ENCODE results near the gene CARNS1.
A peak's percentile ranks its signal among the peaks of the same experiment; 100 is the strongest.

CARNS1 gene

GRCh38 chr11:67372993-67373647 is 42.4 kb upstream of the CARNS1 start, which contains the start of gene CLCF1:
Gene CLCF1 (minus strand): TSS chr11:67373598. CDS start chr11:67373539, 59 bp downstream.
- peak within 1 kb of the TSS; percentile 90 for H3K27ac Mint-ChIP-seq
- peak; percentile 56 for ATAC-seq
- peak within 1 kb of the TSS; percentile 87 for H3K4me3 Mint-ChIP-seq
- H3K4me1 Mint-ChIP-seq = peaks cover 57% of the 10 kb centered on the region
- no peaks in the 10 kb centered on the region for H3K27me3 Mint-ChIP-seq
- H3K9me3 Mint-ChIP-seq = no peaks in the 10 kb centered on the region
- peaks cover 6% of the 10 kb centered on the region for H3K36me3 Mint-ChIP-seq

- Mint-ChIP-seq H3K27me3 (no peaks in the 10 kb centered on the region), H3K36me3 (no peaks in the 10 kb centered on the region), H3K4me3 (peak overlapping the region; percentile 87), H3K4me1 (peaks cover 54% of the 10 kb centered on the region), H3K27ac (peak overlapping the region; percentile 90), H3K9me3 (no peaks in the 10 kb centered on the region)
- ATAC-seq = peak; percentile 82
These were observed 41.6 kb upstream of the CARNS1 start for GRCh38 chr11:67373648-67374570.

GRCh38 chr11:67374571-67375281 is 40.8 kb upstream of the CARNS1 start:
- H3K27me3 Mint-ChIP-seq = no peaks in the 10 kb centered on the region
- no peaks in the 10 kb centered on the region for H3K9me3 Mint-ChIP-seq
- no peaks in the 10 kb centered on the region for H3K36me3 Mint-ChIP-seq
- H3K4me1 Mint-ChIP-seq = peaks cover 54% of the 10 kb centered on the region
- H3K4me3 Mint-ChIP-seq = no peak overlapping the region
- no peak for ATAC-seq
- peak overlapping the region; percentile 90 for H3K27ac Mint-ChIP-seq

GRCh38 chr11:67375320-67376055 is 40.0 kb upstream of the CARNS1 start:
- Mint-ChIP-seq H3K9me3 (no peaks in the 10 kb centered on the region), H3K27ac (peak overlapping the region; percentile 52), H3K4me3 (no peak overlapping the region), H3K4me1 (peaks cover 50% of the 10 kb centered on the region), H3K27me3 (no peaks in the 10 kb centered on the region), H3K36me3 (no peaks in the 10 kb centered on the region)
- ATAC-seq = no peak

- Mint-ChIP-seq H3K4me3 (no peak overlapping the region), H3K27ac (peak overlapping the region; percentile 52), H3K27me3 (no peaks in the 10 kb centered on the region), H3K4me1 (peaks cover 50% of the 10 kb centered on the region), H3K9me3 (no peaks in the 10 kb centered on the region), H3K36me3 (no peaks in the 10 kb centered on the region)
- no peak for ATAC-seq
These were observed 39.2 kb upstream of the CARNS1 start for GRCh38 chr11:67376063-67376820.

GRCh38 chr11:67376873-67377808 is 38.3 kb upstream of the CARNS1 start:
- H3K4me1 Mint-ChIP-seq = peaks cover 47% of the 10 kb centered on the region
- no peaks in the 10 kb centered on the region for H3K9me3 Mint-ChIP-seq
- H3K27me3 Mint-ChIP-seq = no peaks in the 10 kb centered on the region
- H3K36me3 Mint-ChIP-seq = no peaks in the 10 kb centered on the region
- H3K27ac Mint-ChIP-seq = peak overlapping the region; percentile 52
- ATAC-seq = no peak
- H3K4me3 Mint-ChIP-seq = no peak overlapping the region

GRCh38 chr11:67378544-67378943 is 36.9 kb upstream of the CARNS1 start:
- Mint-ChIP-seq H3K4me3 (no peak overlapping the region), H3K4me1 (peaks cover 53% of the 10 kb centered on the region), H3K27ac (peak overlapping the region; percentile 91), H3K9me3 (no peaks in the 10 kb centered on the region), H3K27me3 (no peaks in the 10 kb centered on the region), H3K36me3 (no peaks in the 10 kb centered on the region)
- no peak for ATAC-seq

- Mint-ChIP-seq H3K27ac (peak overlapping the region; percentile 91), H3K9me3 (no peaks in the 10 kb centered on the region), H3K4me1 (peaks cover 46% of the 10 kb centered on the region), H3K4me3 (no peak overlapping the region), H3K27me3 (no peaks in the 10 kb centered on the region), H3K36me3 (no peaks in the 10 kb centered on the region)
- no peak for ATAC-seq
These were observed 36.1 kb upstream of the CARNS1 start for GRCh38 chr11:67379061-67380058.

GRCh38 chr11:67381244-67381972 is 34.1 kb upstream of the CARNS1 start:
- Mint-ChIP-seq H3K9me3 (no peaks in the 10 kb centered on the region), H3K4me1 (peaks cover 36% of the 10 kb centered on the region), H3K36me3 (no peaks in the 10 kb centered on the region), H3K4me3 (peak overlapping the region; percentile 55), H3K27ac (peak overlapping the region; percentile 91), H3K27me3 (no peaks in the 10 kb centered on the region)
- ATAC-seq = peak; percentile 77

- no peaks in the 10 kb centered on the region for H3K9me3 Mint-ChIP-seq
- no peaks in the 10 kb centered on the region for H3K36me3 Mint-ChIP-seq
- H3K4me3 Mint-ChIP-seq = peak overlapping the region; percentile 16
- H3K27me3 Mint-ChIP-seq = no peaks in the 10 kb centered on the region
- peak overlapping the region; percentile 28 for H3K27ac Mint-ChIP-seq
- peak; percentile 86 for ATAC-seq
- peaks cover 36% of the 10 kb centered on the region for H3K4me1 Mint-ChIP-seq
These were observed 33.0 kb upstream of the CARNS1 start for GRCh38 chr11:67382276-67383136.

- no peaks in the 10 kb centered on the region for H3K36me3 Mint-ChIP-seq
- no peak for ATAC-seq
These were observed 30.6 kb upstream of the CARNS1 start for GRCh38 chr11:67384851-67385366.

More at GRCh38 chr11:67384851-67385366, 30.6 kb upstream of the CARNS1 start:
- H3K27me3 Mint-ChIP-seq = no peaks in the 10 kb centered on the region
- H3K27ac Mint-ChIP-seq = no peak overlapping the region
- H3K9me3 Mint-ChIP-seq = no peaks in the 10 kb centered on the region
- peaks cover 33% of the 10 kb centered on the region for H3K4me1 Mint-ChIP-seq
- H3K4me3 Mint-ChIP-seq = no peak overlapping the region

Measured in stimulated activated memory B cell treated with anti-CD40 and anti-IgM and Interleukin-4, amounts not matched to agents 10 μg/mL and 1 μg/mL and 100 μg/mL, for 72 hours (primary cell).